Measurements from ENCODE around the gene SNX12. TPM values are rescaled to one million over a fixed set of nuclear protein-coding genes. Genes with fewer than 3 reads are reported as not detected.

Gene SNX12
- total and polyA plus RNA-seq, 12 donors = 22.5 to 54.0 (median 47.9) TPM

- no peak within 1 kb of the TSS for H3K27ac ChIP-seq
- intact Hi-C loops (cut with DNase I) = no loop called here
- DNase-seq (no peak), ATAC-seq (no peak)
- H3K9me3 ChIP-seq = no peaks in the 10 kb centered on the region
- peaks cover 0 to 44% (median 0%) of the 10 kb centered on the region in 9 donors for H3K4me1 ChIP-seq
- no peaks in the 10 kb centered on the region for H3K36me3 ChIP-seq
- 93 to 100% methylated on average over 1 of the region's 1 CpG for WGBS, 2 donors
- H3K4me3 ChIP-seq = no peak within 1 kb of the TSS
- TF ChIP-seq, protein P1, sequence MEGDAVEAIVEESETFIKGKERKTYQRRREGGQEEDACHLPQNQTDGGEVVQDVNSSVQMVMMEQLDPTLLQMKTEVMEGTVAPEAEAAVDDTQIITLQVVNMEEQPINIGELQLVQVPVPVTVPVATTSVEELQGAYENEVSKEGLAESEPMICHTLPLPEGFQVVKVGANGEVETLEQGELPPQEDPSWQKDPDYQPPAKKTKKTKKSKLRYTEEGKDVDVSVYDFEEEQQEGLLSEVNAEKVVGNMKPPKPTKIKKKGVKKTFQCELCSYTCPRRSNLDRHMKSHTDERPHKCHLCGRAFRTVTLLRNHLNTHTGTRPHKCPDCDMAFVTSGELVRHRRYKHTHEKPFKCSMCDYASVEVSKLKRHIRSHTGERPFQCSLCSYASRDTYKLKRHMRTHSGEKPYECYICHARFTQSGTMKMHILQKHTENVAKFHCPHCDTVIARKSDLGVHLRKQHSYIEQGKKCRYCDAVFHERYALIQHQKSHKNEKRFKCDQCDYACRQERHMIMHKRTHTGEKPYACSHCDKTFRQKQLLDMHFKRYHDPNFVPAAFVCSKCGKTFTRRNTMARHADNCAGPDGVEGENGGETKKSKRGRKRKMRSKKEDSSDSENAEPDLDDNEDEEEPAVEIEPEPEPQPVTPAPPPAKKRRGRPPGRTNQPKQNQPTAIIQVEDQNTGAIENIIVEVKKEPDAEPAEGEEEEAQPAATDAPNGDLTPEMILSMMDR (IDR thresholded peaks at IDR 0.05) = no peak
- H3K27me3 ChIP-seq = peaks cover 0 to 5% (median 0%) of the 10 kb centered on the region in 7 donors
Observed at GRCh38 chrX:71106427-71106826, 38.3 kb upstream of the SNX12 start, which contains the start of gene CXorf65. TSS of gene CXorf65 (minus strand) at chrX:71106740. CDS start at chrX:71106556, 184 bp downstream.

DNA sequence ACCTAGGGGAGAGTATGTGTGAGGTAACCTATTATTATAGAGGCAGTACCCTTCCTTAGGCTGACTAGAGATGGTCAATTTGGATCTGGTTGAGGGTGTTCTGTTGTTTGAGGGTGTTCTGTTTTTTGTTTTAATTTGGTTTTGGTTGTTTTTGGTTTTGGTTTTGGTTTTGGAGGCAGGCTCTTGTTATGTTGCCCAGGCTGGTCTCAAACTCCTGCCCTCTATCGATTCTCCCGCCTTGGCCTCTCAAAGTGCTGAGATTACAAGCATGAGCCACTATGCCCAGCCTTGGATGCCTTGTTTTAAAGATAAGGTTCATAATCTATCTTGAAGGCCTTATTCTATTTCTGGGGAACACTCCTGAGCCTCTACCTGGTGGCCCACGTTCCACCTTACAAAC is 37.5 kb upstream of the SNX12 start:
- TF ChIP-seq, protein P1 (IDR thresholded peaks at IDR 0.05) = no peak

DNA sequence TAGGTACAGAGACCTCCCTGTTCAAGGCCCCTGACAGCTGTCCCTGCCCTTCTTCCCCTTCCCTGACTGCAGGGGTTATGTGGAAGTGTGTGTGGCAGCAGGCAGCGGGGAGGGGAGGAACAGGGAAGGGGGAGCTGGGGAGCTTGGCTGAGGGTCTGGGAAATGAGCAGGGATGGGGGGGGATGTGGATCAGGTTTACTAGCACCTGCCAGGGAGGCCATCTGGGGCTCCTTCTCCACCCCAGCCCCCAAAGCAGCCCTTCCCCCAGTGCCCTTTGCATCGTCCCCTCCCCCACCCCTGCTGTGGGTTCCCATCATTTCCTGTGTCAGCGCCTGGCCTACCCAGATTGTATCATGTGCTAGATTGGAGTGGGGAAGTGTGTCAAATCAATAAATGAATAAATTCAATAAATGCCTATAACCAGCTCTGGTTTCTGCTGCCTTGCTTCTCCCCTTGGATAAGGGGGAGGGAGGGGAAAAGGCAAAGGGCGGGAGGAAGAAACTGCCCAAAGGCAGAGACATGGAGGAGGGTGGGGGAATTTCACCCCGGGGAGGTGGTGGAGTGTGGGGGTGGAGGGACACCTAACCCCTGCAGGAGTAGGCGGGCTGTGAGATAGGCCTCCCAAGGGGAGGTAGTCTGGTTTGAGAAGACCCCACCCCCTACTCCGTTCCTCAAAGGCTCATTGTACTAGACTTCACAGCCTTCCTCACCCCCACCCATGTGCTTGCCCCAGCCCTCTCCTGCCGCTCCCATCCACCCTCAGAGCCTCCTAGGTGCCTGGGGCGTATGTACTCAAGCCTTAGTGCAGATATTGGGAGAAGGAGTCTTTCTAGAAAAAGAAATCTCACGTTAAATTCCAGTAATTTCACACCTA is 35.2 kb upstream of the SNX12 start:
- Histone ChIP-seq H3K9me3 (no peaks in the 10 kb centered on the region), H3K27me3 (peaks cover 0 to 5% (median 0%) of the 10 kb centered on the region in 7 donors), H3K27ac (peak overlapping the region in 8 of 10 donors; percentile 20 to 75 (median 44)), H3K4me3 (peak overlapping the region in 2 of 10 donors; percentile 9 to 22), H3K36me3 (peaks cover 0 to 4% (median 0%) of the 10 kb centered on the region in 9 donors), H3K4me1 (peaks cover 0 to 42% (median 0%) of the 10 kb centered on the region in 9 donors)
- TF ChIP-seq, protein P1 (IDR thresholded peaks at IDR 0.05) = no peak
- DNase-seq = peak in 1 of 2 donors; percentile 22
- intact Hi-C loops (cut with DNase I) = no loop called here
- 35 to 42% methylated on average over 8 of the region's 10 CpGs for WGBS, 2 donors
- peak in 4 of 8 donors; percentile 18 to 50 (median 44) for ATAC-seq

More for the DNA sequence above, 37.5 kb upstream of the SNX12 start:
- DNase-seq = no peak
- no peaks in the 10 kb centered on the region for H3K9me3 ChIP-seq
- H3K27ac ChIP-seq = no peak overlapping the region
- H3K36me3 ChIP-seq = peaks cover 0 to 4% (median 0%) of the 10 kb centered on the region in 9 donors
- ATAC-seq = no peak
- H3K27me3 ChIP-seq = no peaks in the 10 kb centered on the region
- 90 to 97% methylated on average over 3 of the region's 3 CpGs for WGBS, 2 donors
- H3K4me1 ChIP-seq = peaks cover 0 to 44% (median 0%) of the 10 kb centered on the region in 9 donors
- intact Hi-C loops (cut with DNase I) = no loop called here
- no peak overlapping the region for H3K4me3 ChIP-seq

GRCh38 chrX:71102292-71102691 is 34.2 kb upstream of the SNX12 start:
- Histone ChIP-seq H3K9me3 (no peaks in the 10 kb centered on the region), H3K36me3 (peaks cover 0 to 4% (median 0%) of the 10 kb centered on the region in 9 donors), H3K27ac (peak overlapping the region in 1 of 10 donors; percentile 75), H3K4me1 (peaks cover 0 to 41% (median 9%) of the 10 kb centered on the region in 9 donors), H3K27me3 (peaks cover 0 to 13% (median 0%) of the 10 kb centered on the region in 7 donors), H3K4me3 (no peak overlapping the region)
- WGBS, 2 donors = 69 to 70% methylated on average over 3 of the region's 3 CpGs
- intact Hi-C loops (cut with DNase I) = no loop called here
- ATAC-seq (no peak), DNase-seq (no peak)
- TF ChIP-seq, protein P1 (IDR thresholded peaks at IDR 0.05) = no peak
